Mesenchymal stem cell (in vitro differentiated cells and primary cell): ENCODE data around the gene FUT8.

Experiments used
- DNase-seq: peaks from one replicate; pipeline ENCODE4 v3.0.0-alpha.2; 2013
- H2AFZ ChIP-seq: one replicate; pipeline ENCODE4 v1.6.1; 2013; ENCODE audit warnings: low read depth, mild to moderate bottlenecking, control low read depth, inconsistent platforms, low read length, moderate library complexity
- H2AK5ac ChIP-seq: 2 replicates; pipeline ENCODE4 v1.6.1; 2013; ENCODE audit warnings: low read length, moderate library complexity, mild to moderate bottlenecking, inconsistent platforms; ENCODE audit not compliant: severe bottlenecking
- H2BK120ac ChIP-seq: one replicate; pipeline ENCODE4 v1.6.1; 2013; ENCODE audit warnings: low read depth, mild to moderate bottlenecking, inconsistent platforms, low read length, moderate library complexity
- H2BK12ac ChIP-seq, 2 experiments: one replicate each; pipeline ENCODE4 v1.6.1; 2013; ENCODE audit warnings: inconsistent platforms in 2 of 2, low read length in 2 of 2, mild to moderate bottlenecking in 2 of 2, moderate library complexity in 2 of 2, control low read depth in 1 of 2
- H2BK15ac ChIP-seq: one replicate; pipeline ENCODE4 v1.6.1; 2013; ENCODE audit warnings: mild to moderate bottlenecking, low read depth, inconsistent platforms; ENCODE audit not compliant: poor library complexity, severe bottlenecking
- H2BK5ac ChIP-seq: 2 replicates; pipeline ENCODE4 v1.6.1; 2013; ENCODE audit warnings: low read depth, mild to moderate bottlenecking, low read length, control low read depth, inconsistent platforms; ENCODE audit not compliant: poor library complexity, severe bottlenecking
- H3K14ac ChIP-seq, 2 experiments: one replicate each; pipeline ENCODE4 v1.6.1; 2013; ENCODE audit warnings: inconsistent platforms in 2 of 2, low read length in 2 of 2, control low read depth in 1 of 2, mild to moderate bottlenecking in 1 of 2, moderate library complexity in 1 of 2
- H3K18ac ChIP-seq, 2 experiments: one replicate each; pipeline ENCODE4 v1.6.1; 2013; ENCODE audit warnings: inconsistent platforms in 2 of 2, low read length in 2 of 2, control low read depth in 1 of 2, low read depth in 1 of 2, mild to moderate bottlenecking in 1 of 2
- H3K23ac ChIP-seq, 2 experiments: one replicate each; pipeline ENCODE4 v1.6.1; 2013; ENCODE audit warnings: inconsistent platforms in 2 of 2, low read length in 2 of 2, mild to moderate bottlenecking in 2 of 2, moderate library complexity in 2 of 2, control low read depth in 1 of 2
- H3K27ac ChIP-seq: 2 replicates; pipeline ENCODE4 v1.5.1; 2013; ENCODE audit warnings: mild to moderate bottlenecking, moderate library complexity, low read length, control low read depth, inconsistent platforms; ENCODE audit not compliant: poor library complexity, severe bottlenecking
- H3K27me3 ChIP-seq, 2 experiments: 2 replicates each; pipeline versions ENCODE4 v1.6.1 to v1.7.0; 2013; ENCODE audit warnings: low read length in 2 of 2, mild to moderate bottlenecking in 2 of 2, moderate library complexity in 2 of 2, control low read depth in 1 of 2, inconsistent platforms in 1 of 2; ENCODE audit not compliant: control insufficient read depth in 1 of 2, insufficient read depth in 1 of 2
- H3K36me3 ChIP-seq, 2 experiments: 2 replicates each; pipeline versions ENCODE4 v1.6.1 to v1.7.0; 2013; ENCODE audit warnings: low read length in 2 of 2, control low read depth in 1 of 2, inconsistent platforms in 1 of 2, low read depth in 1 of 2, mild to moderate bottlenecking in 1 of 2; ENCODE audit not compliant: insufficient read depth in 2 of 2, control insufficient read depth in 1 of 2
- H3K4ac ChIP-seq, 2 experiments: one replicate each; pipeline ENCODE4 v1.6.1; 2013; ENCODE audit warnings: inconsistent platforms in 2 of 2, low read length in 2 of 2, mild to moderate bottlenecking in 2 of 2, moderate library complexity in 2 of 2, control low read depth in 1 of 2, low read depth in 1 of 2
- H3K4me1 ChIP-seq: 2 replicates; pipeline ENCODE4 v1.6.1; 2013; ENCODE audit warnings: low read depth, low read length, control low read depth; ENCODE audit not compliant: control insufficient read depth, insufficient read depth
- H3K4me2 ChIP-seq: 2 replicates; pipeline ENCODE4 v1.6.1; 2013; ENCODE audit warnings: low read length, mild to moderate bottlenecking, inconsistent platforms; ENCODE audit not compliant: poor library complexity, severe bottlenecking
- H3K4me3 ChIP-seq, 2 experiments: 2 replicates each; pipeline versions ENCODE4 v1.5.1 to v1.7.0; 2013; ENCODE audit warnings: low read length in 2 of 2, mild to moderate bottlenecking in 2 of 2, control low read depth in 1 of 2, low read depth in 1 of 2; ENCODE audit not compliant: insufficient read depth in 1 of 2
- H3K79me1 ChIP-seq: replicated peaks from 2 replicates; pipeline ENCODE4 v1.6.1; 2013; ENCODE audit warnings: mild to moderate bottlenecking, control low read depth, low read length, inconsistent platforms; ENCODE audit not compliant: poor library complexity, severe bottlenecking
- H3K9ac ChIP-seq: 2 replicates; pipeline ENCODE4 v1.7.0; 2013; ENCODE audit warnings: mild to moderate bottlenecking, low read length, moderate library complexity
- H3K9me3 ChIP-seq: 2 replicates; pipeline ENCODE4 v1.7.0; 2013; ENCODE audit warnings: mild to moderate bottlenecking, low read length; ENCODE audit not compliant: control insufficient read depth
- H4K8ac ChIP-seq: one replicate; pipeline ENCODE4 v1.6.1; 2013; ENCODE audit warnings: inconsistent platforms, mild to moderate bottlenecking, low read length, moderate library complexity
- H4K91ac ChIP-seq: one replicate; pipeline ENCODE4 v1.6.1; 2013; ENCODE audit warnings: mild to moderate bottlenecking, low read length, inconsistent platforms
- WGBS: methylation state at CpG from one replicate; pipeline ENCODE4 v1.1.7; 2013; ENCODE audit warnings: mixed read lengths; 5-methylcytosine and 5-hydroxymethylcytosine counted together

The FUT8 gene

DNA sequence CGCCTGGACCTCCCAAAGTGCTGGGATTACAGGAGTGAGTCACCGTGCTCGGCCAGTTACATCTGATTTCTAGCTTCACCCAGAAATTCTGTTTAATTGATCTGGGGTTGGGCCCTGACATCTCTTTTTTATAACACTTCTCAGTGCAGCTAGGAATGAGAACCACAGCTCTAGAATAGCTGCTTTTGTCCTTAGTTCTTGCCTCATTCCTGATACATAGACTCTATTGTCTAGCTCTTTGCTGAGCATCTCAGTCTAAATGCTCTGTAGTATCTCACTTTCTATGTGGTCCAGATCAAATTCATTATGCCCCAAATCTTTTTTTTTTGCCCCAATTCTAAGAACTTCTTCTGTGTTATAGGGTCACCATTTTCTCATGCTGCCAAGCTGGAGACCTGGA, 29.9 kb upstream of the FUT8 start:
- H2AK5ac ChIP-seq, result no peak overlapping the region
- no peaks in the 10 kb centered on the region for H3K4me1 ChIP-seq
- no peak overlapping the region for H3K27ac ChIP-seq
- 92% methylated on average over 3 of the region's 3 CpGs for WGBS
- no peak overlapping the region for H4K91ac ChIP-seq
- H3K23ac ChIP-seq, result no peak overlapping the region
- H3K9ac ChIP-seq, result no peak overlapping the region
- no peaks in the 10 kb centered on the region for H3K27me3 ChIP-seq
- no peak overlapping the region for H3K4me3 ChIP-seq
- no peak overlapping the region for H2AFZ ChIP-seq
- H3K14ac ChIP-seq, result no peak overlapping the region
- H2BK15ac ChIP-seq, result no peak overlapping the region
- no peaks in the 10 kb centered on the region for H3K36me3 ChIP-seq
- no peak overlapping the region for H2BK120ac ChIP-seq
- H2BK5ac ChIP-seq, result no peak overlapping the region
- no peak overlapping the region for H4K8ac ChIP-seq
- no peak overlapping the region for H3K18ac ChIP-seq
- no peak for DNase-seq
- no peaks in the 10 kb centered on the region for H3K79me1 ChIP-seq
- H2BK12ac ChIP-seq, result no peak overlapping the region
- H3K9me3 ChIP-seq, result no peaks in the 10 kb centered on the region
- no peak overlapping the region for H3K4me2 ChIP-seq
- H3K4ac ChIP-seq, result no peak overlapping the region

DNA sequence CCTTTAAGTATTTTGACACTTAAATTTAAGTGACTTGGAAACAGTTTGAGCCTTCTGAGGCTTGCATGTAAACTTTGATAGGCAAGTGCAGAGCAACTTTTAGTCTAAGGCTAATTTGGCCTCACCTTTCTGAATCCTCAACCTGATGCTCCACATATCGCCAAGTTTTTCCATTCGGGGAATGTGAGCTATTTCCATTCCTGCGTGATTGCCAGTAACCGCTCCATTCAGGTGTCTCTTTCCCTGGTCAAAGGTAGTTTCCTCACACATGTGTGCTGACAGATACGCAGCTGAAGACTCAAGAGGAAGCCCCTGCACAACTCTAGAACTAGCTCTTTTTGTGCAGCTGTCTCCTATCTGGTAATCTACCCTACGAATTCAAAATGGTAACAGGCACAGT, 25.4 kb upstream of the FUT8 start:
- H3K27me3 ChIP-seq, result no peaks in the 10 kb centered on the region
- H3K36me3 ChIP-seq, result no peaks in the 10 kb centered on the region
- H2AK5ac ChIP-seq, result no peak overlapping the region
- 88% methylated on average over 6 of the region's 6 CpGs for WGBS
- no peak overlapping the region for H3K27ac ChIP-seq
- no peak overlapping the region for H3K4me3 ChIP-seq
- no peak overlapping the region for H3K18ac ChIP-seq
- no peak overlapping the region for H2AFZ ChIP-seq
- no peak overlapping the region for H3K4me2 ChIP-seq
- no peak overlapping the region for H3K14ac ChIP-seq
- no peak for DNase-seq
- no peaks in the 10 kb centered on the region for H3K4me1 ChIP-seq
- H3K79me1 ChIP-seq, result no peaks in the 10 kb centered on the region
- H3K9ac ChIP-seq, result no peak overlapping the region
- no peak overlapping the region for H2BK15ac ChIP-seq
- H2BK5ac ChIP-seq, result no peak overlapping the region
- no peak overlapping the region for H3K23ac ChIP-seq
- no peaks in the 10 kb centered on the region for H3K9me3 ChIP-seq
- H2BK120ac ChIP-seq, result no peak overlapping the region
- H3K4ac ChIP-seq, result no peak overlapping the region
- no peak overlapping the region for H4K91ac ChIP-seq
- no peak overlapping the region for H2BK12ac ChIP-seq
- no peak overlapping the region for H4K8ac ChIP-seq

DNA sequence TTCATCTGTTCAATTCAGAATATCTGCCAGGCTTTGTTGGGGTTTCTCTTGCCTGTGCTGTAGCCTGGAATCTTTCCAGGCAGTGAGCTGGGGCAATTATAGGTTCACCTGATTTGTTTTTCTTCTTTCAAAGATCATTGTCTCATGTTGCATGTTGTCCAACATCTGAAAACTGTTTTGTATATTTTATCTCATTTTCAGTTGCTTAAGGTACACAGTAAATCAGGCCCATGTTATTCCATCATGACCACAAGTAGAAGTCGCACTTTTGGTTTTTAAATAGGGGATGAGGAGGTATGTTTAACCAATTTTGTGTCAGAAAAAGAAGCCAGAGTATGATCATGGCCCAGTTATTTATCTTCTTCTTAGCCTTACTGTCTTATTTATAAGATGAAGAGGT, 24.9 kb upstream of the FUT8 start:
- H2BK15ac ChIP-seq, result no peak overlapping the region
- no peak for DNase-seq
- H3K4ac ChIP-seq, result no peak overlapping the region
- H2AFZ ChIP-seq, result no peak overlapping the region
- no peaks in the 10 kb centered on the region for H3K79me1 ChIP-seq
- H3K14ac ChIP-seq, result no peak overlapping the region
- H4K91ac ChIP-seq, result no peak overlapping the region
- no peaks in the 10 kb centered on the region for H3K27me3 ChIP-seq
- H3K9me3 ChIP-seq, result no peaks in the 10 kb centered on the region
- H2AK5ac ChIP-seq, result no peak overlapping the region
- no peak overlapping the region for H3K4me2 ChIP-seq
- no peak overlapping the region for H3K4me3 ChIP-seq
- no peak overlapping the region for H4K8ac ChIP-seq
- H3K9ac ChIP-seq, result no peak overlapping the region
- H3K18ac ChIP-seq, result no peak overlapping the region
- no peaks in the 10 kb centered on the region for H3K4me1 ChIP-seq
- 100% methylated on average over 1 of the region's 1 CpG for WGBS
- H3K27ac ChIP-seq, result no peak overlapping the region
- no peaks in the 10 kb centered on the region for H3K36me3 ChIP-seq
- no peak overlapping the region for H2BK120ac ChIP-seq
- H3K23ac ChIP-seq, result no peak overlapping the region
- no peak overlapping the region for H2BK12ac ChIP-seq
- no peak overlapping the region for H2BK5ac ChIP-seq

DNA sequence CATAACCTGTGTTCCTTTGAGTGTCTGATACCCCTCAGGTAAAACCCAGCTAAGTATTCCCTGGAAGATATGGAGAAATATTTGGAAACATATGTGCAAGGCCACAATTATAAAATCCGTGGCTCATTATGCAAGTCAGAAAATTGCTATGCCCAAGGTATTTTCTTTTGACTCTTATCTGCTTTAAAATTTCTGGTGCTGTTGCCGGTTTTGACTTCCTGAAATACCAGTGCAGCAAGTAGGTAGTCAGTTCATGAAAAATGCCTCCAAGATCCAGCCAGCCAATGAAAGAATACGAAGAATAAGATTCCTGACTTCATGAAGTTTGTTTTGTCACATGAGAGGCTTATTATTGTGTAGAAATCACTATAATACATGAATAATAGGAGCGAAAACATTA, 20.2 kb upstream of the FUT8 start:
- H2AK5ac ChIP-seq, result no peak overlapping the region
- no peak overlapping the region for H2BK12ac ChIP-seq
- H2BK15ac ChIP-seq, result no peak overlapping the region
- peaks cover 16% of the 10 kb centered on the region for H3K9me3 ChIP-seq
- H4K91ac ChIP-seq, result no peak overlapping the region
- H3K27me3 ChIP-seq, result no peaks in the 10 kb centered on the region
- whole genome bisulfite sequencing, result 98% methylated on average over 4 of the region's 4 CpGs
- H3K9ac ChIP-seq, result no peak overlapping the region
- H3K36me3 ChIP-seq, result no peaks in the 10 kb centered on the region
- no peak overlapping the region for H3K4me3 ChIP-seq
- no peak overlapping the region for H4K8ac ChIP-seq
- no peaks in the 10 kb centered on the region for H3K79me1 ChIP-seq
- H3K4me2 ChIP-seq, result no peak overlapping the region
- no peak overlapping the region for H3K14ac ChIP-seq
- no peak overlapping the region for H3K23ac ChIP-seq
- no peak overlapping the region for H3K4ac ChIP-seq
- no peak overlapping the region for H3K27ac ChIP-seq
- no peak overlapping the region for H2AFZ ChIP-seq
- no peak for DNase-seq
- H3K18ac ChIP-seq, result no peak overlapping the region
- H3K4me1 ChIP-seq, result no peaks in the 10 kb centered on the region
- no peak overlapping the region for H2BK120ac ChIP-seq
- no peak overlapping the region for H2BK5ac ChIP-seq
